ENCODE measurements around the gene FRMD3. TPM values are rescaled to one million over a fixed set of nuclear protein-coding genes. Genes with fewer than 3 reads are reported as not detected.

The FRMD3 gene
- total RNA-seq, 4 donors from 2014 or later: 15.9 to 28.6 (median 20.7) TPM

- no peaks in the 10 kb centered on the region for H3K36me3 ChIP-seq
- no peaks in the 10 kb centered on the region for H3K27me3 ChIP-seq
- no peak for DNase-seq
- H3K27ac ChIP-seq: no peak overlapping the region
- WGBS, 2 donors: 82 to 83% methylated on average over 3 of the region's 3 CpGs
- intact Hi-C loops (cut with DNase I): loop anchor here (10.0 kb wide), 1 partner anchor 68 kb away; no protein-coding TSS in a partner anchor
- TF ChIP-seq POLR2A (IDR thresholded peaks at IDR 0.05) (no peak), CTCF (IDR thresholded peaks at IDR 0.05) (no peak)
- no peak overlapping the region for H3K4me3 ChIP-seq (replicated peaks in 1 of 3)
- H3K4me1 ChIP-seq: peaks cover 7 to 14% of the 10 kb centered on the region in 2 donors
- H3K9me3 ChIP-seq: no peaks in the 10 kb centered on the region
Observed at GRCh38 chr9:83422527-83422926, 115.7 kb downstream of the FRMD3 start.

- intact Hi-C loops (cut with DNase I): loop anchor here (10.0 kb wide), 1 partner anchor 66 kb away; no protein-coding TSS in a partner anchor
- TF ChIP-seq POLR2A (IDR thresholded peaks at IDR 0.05): no peak
- no peak for TF ChIP-seq CTCF (IDR thresholded peaks at IDR 0.05)
- H3K4me3 ChIP-seq (replicated peaks in 1 of 3): no peak overlapping the region
- no peaks in the 10 kb centered on the region for H3K27me3 ChIP-seq
- H3K27ac ChIP-seq: no peak overlapping the region
- H3K9me3 ChIP-seq: no peaks in the 10 kb centered on the region
- H3K4me1 ChIP-seq: no peaks in the 10 kb centered on the region
- 96% methylated on average over 3 of the region's 3 CpGs for WGBS, 2 donors
- no peaks in the 10 kb centered on the region for H3K36me3 ChIP-seq
- DNase-seq: no peak
Observed at GRCh38 chr9:83420486-83420885, 117.7 kb downstream of the FRMD3 start.

GRCh38 chr9:83419961-83420360 lies 118.2 kb downstream of the FRMD3 start:
- Histone ChIP-seq H3K4me3 (replicated peaks in 1 of 3) (no peak overlapping the region), H3K36me3 (no peaks in the 10 kb centered on the region), H3K27ac (no peak overlapping the region), H3K4me1 (no peaks in the 10 kb centered on the region), H3K27me3 (no peaks in the 10 kb centered on the region), H3K9me3 (no peaks in the 10 kb centered on the region)
- DNase-seq: no peak
- intact Hi-C loops (cut with DNase I): loop anchor here (10.0 kb wide), 1 partner anchor 65 kb away; no protein-coding TSS in a partner anchor
- TF ChIP-seq POLR2A (IDR thresholded peaks at IDR 0.05) (no peak), CTCF (IDR thresholded peaks at IDR 0.05) (no peak)
- 83 to 89% methylated on average over 4 of the region's 4 CpGs for WGBS, 2 donors

GRCh38 chr9:83418283-83418682 lies 119.9 kb downstream of the FRMD3 start:
- H3K27me3 ChIP-seq: no peaks in the 10 kb centered on the region
- WGBS, 2 donors: 88 to 94% methylated on average over 1 of the region's 1 CpG
- intact Hi-C loops (cut with DNase I): no loop called here
- H3K4me1 ChIP-seq: no peaks in the 10 kb centered on the region
- no peak overlapping the region for H3K27ac ChIP-seq
- TF ChIP-seq CTCF (IDR thresholded peaks at IDR 0.05) (no peak), POLR2A (IDR thresholded peaks at IDR 0.05) (no peak)
- no peak overlapping the region for H3K4me3 ChIP-seq (replicated peaks in 1 of 3)
- no peak for DNase-seq
- no peaks in the 10 kb centered on the region for H3K36me3 ChIP-seq
- no peaks in the 10 kb centered on the region for H3K9me3 ChIP-seq

- no peaks in the 10 kb centered on the region for H3K9me3 ChIP-seq
- H3K27me3 ChIP-seq: no peaks in the 10 kb centered on the region
- TF ChIP-seq CTCF (IDR thresholded peaks at IDR 0.05): no peak
- no peak overlapping the region for H3K4me3 ChIP-seq (replicated peaks in 1 of 3)
- no peaks in the 10 kb centered on the region for H3K36me3 ChIP-seq
- no peaks in the 10 kb centered on the region for H3K4me1 ChIP-seq
- DNase-seq: no peak
- H3K27ac ChIP-seq: no peak overlapping the region
- intact Hi-C loops (cut with DNase I): no loop called here
- 89 to 97% methylated on average over 4 of the region's 4 CpGs for WGBS, 2 donors
Observed at GRCh38 chr9:83413367-83413766, 124.8 kb downstream of the FRMD3 start.

Measured in thyroid gland (tissue), 4 donors.